Measurements from ENCODE around the gene TBC1D22B. TPM values are rescaled to one million over a fixed set of nuclear protein-coding genes. Genes with fewer than 3 reads are reported as not detected.
"Not testable (repeated sequence)": the region's sequence is repeated elsewhere in the genome, so short reads cannot be mapped to it uniquely, and the experiment has no call there.

Gene TBC1D22B
- total RNA-seq, 4 donors from 2014 or later = 7.3 to 10.2 (median 8.6) TPM

- TF ChIP-seq EP300 (IDR thresholded peaks at IDR 0.05) = no peak
- TF ChIP-seq POLR2A (IDR thresholded peaks at IDR 0.05; ENCODE audit: low read depth) = no peak
- TF ChIP-seq, protein P1, sequence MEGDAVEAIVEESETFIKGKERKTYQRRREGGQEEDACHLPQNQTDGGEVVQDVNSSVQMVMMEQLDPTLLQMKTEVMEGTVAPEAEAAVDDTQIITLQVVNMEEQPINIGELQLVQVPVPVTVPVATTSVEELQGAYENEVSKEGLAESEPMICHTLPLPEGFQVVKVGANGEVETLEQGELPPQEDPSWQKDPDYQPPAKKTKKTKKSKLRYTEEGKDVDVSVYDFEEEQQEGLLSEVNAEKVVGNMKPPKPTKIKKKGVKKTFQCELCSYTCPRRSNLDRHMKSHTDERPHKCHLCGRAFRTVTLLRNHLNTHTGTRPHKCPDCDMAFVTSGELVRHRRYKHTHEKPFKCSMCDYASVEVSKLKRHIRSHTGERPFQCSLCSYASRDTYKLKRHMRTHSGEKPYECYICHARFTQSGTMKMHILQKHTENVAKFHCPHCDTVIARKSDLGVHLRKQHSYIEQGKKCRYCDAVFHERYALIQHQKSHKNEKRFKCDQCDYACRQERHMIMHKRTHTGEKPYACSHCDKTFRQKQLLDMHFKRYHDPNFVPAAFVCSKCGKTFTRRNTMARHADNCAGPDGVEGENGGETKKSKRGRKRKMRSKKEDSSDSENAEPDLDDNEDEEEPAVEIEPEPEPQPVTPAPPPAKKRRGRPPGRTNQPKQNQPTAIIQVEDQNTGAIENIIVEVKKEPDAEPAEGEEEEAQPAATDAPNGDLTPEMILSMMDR (IDR thresholded peaks at IDR 0.05) = no peak
- no peak for TF ChIP-seq POLR2AphosphoS5 (IDR thresholded peaks at IDR 0.05)
- Histone ChIP-seq H3K27me3 (no peaks in the 10 kb centered on the region), H3K9me3 (no peaks in the 10 kb centered on the region), H3K36me3 (no peaks in the 10 kb centered on the region), H3K4me1 (no peaks in the 10 kb centered on the region), H3K4me3 (no peak overlapping the region), H3K27ac (replicated peaks in 1 of 4) (no peak overlapping the region)
- DNase-seq (ENCODE audit: extremely low spot score) = no peak
- WGBS = 87% methylated on average over 3 of the region's 3 CpGs
- intact Hi-C loops (cut with DNase I) = no loop called here
Observed at GRCh38 chr6:37344308-37344707, 86.7 kb downstream of the TBC1D22B start.

DNA sequence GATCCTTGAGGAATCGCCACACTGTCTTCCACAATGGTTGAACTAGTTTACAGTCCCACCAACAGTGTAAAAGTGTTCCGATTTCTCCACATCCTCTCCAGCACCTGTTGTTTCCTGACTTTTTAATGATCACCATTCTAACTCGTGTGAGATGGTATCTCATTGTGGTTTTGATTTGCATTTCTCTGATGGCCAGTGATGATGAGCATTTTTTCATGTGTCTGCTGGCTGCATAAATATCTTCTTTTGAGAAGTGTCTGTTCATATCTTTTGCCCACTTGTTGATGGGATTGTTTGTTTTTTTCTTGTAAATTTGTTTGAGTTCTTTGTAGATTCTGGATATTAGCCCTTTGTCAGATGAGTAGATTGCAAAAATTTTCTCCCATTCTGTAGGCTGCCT lies 88.2 kb downstream of the TBC1D22B start:
- 86% methylated on average over 3 of the region's 3 CpGs for WGBS
- H3K36me3 ChIP-seq; H3K4me3 ChIP-seq; DNase-seq (ENCODE audit: extremely low spot score); H3K4me1 ChIP-seq; H3K9me3 ChIP-seq; H3K27ac ChIP-seq (replicated peaks in 1 of 4); H3K27me3 ChIP-seq; intact Hi-C loops (cut with DNase I): not testable (repeated sequence)

GRCh38 chr6:37347177-37347576 lies 89.6 kb downstream of the TBC1D22B start:
- Histone ChIP-seq H3K27ac (replicated peaks in 1 of 4) (no peak overlapping the region), H3K4me1 (no peaks in the 10 kb centered on the region), H3K4me3 (no peak overlapping the region), H3K36me3 (no peaks in the 10 kb centered on the region), H3K9me3 (no peaks in the 10 kb centered on the region), H3K27me3 (no peaks in the 10 kb centered on the region)
- 90% methylated on average over 3 of the region's 3 CpGs for WGBS
- no peak for DNase-seq (ENCODE audit: extremely low spot score)
- intact Hi-C loops (cut with DNase I) = no loop called here
- TF ChIP-seq EP300 (IDR thresholded peaks at IDR 0.05) (no peak), POLR2A (IDR thresholded peaks at IDR 0.05; ENCODE audit: low read depth) (no peak), POLR2AphosphoS5 (IDR thresholded peaks at IDR 0.05) (no peak)
- TF ChIP-seq, protein P1 (IDR thresholded peaks at IDR 0.05) = no peak

DNA sequence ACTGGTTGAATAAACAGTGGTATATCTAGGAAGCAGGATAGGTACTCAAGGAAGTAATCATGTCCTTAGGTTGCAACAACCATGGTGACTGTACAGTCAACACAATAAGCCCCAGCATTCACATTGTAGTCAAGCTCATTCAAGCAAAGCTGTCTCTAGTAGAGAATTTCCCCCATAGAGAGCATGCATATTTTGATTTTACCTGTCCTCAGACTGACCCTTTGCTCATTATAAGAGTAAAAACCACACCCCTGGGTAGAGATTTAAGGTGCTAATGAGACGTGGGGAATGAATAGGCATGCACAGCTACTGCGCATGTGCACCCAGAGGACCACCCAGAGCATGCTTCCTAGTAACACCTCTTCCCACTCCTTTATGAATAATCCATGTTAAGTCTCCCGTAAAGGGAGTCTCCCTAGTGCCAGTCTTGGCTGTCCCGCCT lies 90.1 kb downstream of the TBC1D22B start:
- no peak for DNase-seq (ENCODE audit: extremely low spot score)
- Histone ChIP-seq H3K27ac (replicated peaks in 1 of 4) (no peak overlapping the region), H3K36me3 (no peaks in the 10 kb centered on the region), H3K4me3 (no peak overlapping the region), H3K9me3 (no peaks in the 10 kb centered on the region), H3K27me3 (no peaks in the 10 kb centered on the region), H3K4me1 (no peaks in the 10 kb centered on the region)
- no peak for TF ChIP-seq POLR2A (IDR thresholded peaks at IDR 0.05; ENCODE audit: low read depth)
- intact Hi-C loops (cut with DNase I) = no loop called here
- WGBS = 88% methylated on average over 4 of the region's 4 CpGs

GRCh38 chr6:37351027-37351426 lies 93.5 kb downstream of the TBC1D22B start:
- intact Hi-C loops (cut with DNase I) = no loop called here
- no peak overlapping the region for H3K27ac ChIP-seq (replicated peaks in 1 of 4)
- WGBS = 97% methylated on average over 3 of the region's 3 CpGs

DNA sequence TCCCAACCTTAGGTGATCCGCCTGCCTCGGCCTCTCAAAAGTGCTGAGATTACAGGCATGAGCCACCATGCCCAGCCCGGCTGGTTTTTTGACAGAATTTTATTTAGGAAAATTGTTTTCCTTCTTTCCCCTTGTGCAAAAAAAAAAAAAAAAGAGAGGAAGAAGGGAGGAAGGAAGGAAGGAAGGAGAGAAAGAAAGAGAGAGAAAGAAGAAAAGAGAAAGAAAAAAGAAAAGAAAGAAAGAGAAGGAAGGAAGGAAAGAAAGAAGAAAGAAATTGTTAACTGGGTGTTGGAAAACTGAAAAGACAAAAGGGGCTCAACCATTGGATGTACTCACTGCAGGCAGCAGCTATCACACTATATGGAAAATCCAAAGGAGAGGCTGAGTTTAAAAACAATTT lies 94.8 kb downstream of the TBC1D22B start:
- no peak overlapping the region for H3K27ac ChIP-seq (replicated peaks in 1 of 4)
- WGBS = 94% methylated on average over 3 of the region's 3 CpGs
- no peak overlapping the region for H3K4me3 ChIP-seq
- intact Hi-C loops (cut with DNase I) = no loop called here
- H3K4me1 ChIP-seq = peaks cover 12 to 26% (median 17%) of the 10 kb centered on the region in 4 donors
- H3K27me3 ChIP-seq = no peaks in the 10 kb centered on the region
- TF ChIP-seq POLR2A (IDR thresholded peaks at IDR 0.05; ENCODE audit: low read depth) (no peak), EP300 (IDR thresholded peaks at IDR 0.05) (no peak), POLR2AphosphoS5 (IDR thresholded peaks at IDR 0.05) (no peak)
- TF ChIP-seq, protein P1 (IDR thresholded peaks at IDR 0.05) = no peak
- H3K36me3 ChIP-seq = no peaks in the 10 kb centered on the region
- no peaks in the 10 kb centered on the region for H3K9me3 ChIP-seq
- DNase-seq (ENCODE audit: extremely low spot score) = no peak

More at GRCh38 chr6:37351027-37351426, 93.5 kb downstream of the TBC1D22B start:
- H3K36me3 ChIP-seq = no peaks in the 10 kb centered on the region
- no peaks in the 10 kb centered on the region for H3K27me3 ChIP-seq
- H3K4me3 ChIP-seq = no peak overlapping the region
- no peak for TF ChIP-seq EP300 (IDR thresholded peaks at IDR 0.05)
- TF ChIP-seq POLR2A (IDR thresholded peaks at IDR 0.05; ENCODE audit: low read depth) = no peak
- TF ChIP-seq POLR2AphosphoS5 (IDR thresholded peaks at IDR 0.05) = no peak
- TF ChIP-seq, protein P1 (IDR thresholded peaks at IDR 0.05) = no peak
- peaks cover 12 to 20% (median 17%) of the 10 kb centered on the region in 4 donors for H3K4me1 ChIP-seq
- no peak for DNase-seq (ENCODE audit: extremely low spot score)
- no peaks in the 10 kb centered on the region for H3K9me3 ChIP-seq
